ENCODE results near the gene MTHFD1L. TPM values are rescaled to one million over a fixed set of nuclear protein-coding genes. Genes with fewer than 3 reads are reported as not detected.
"Not testable (repeated sequence)": the region's sequence is repeated elsewhere in the genome, so short reads cannot be mapped to it uniquely, and the experiment has no call there.

MTHFD1L gene
- total RNA-seq, 2 experiments from 2014 or later: 51.6 to 54.6 TPM

GRCh38 chr6:151118461-151119123, 253.1 kb downstream of the MTHFD1L start:
- CTCF ChIA-PET: no interaction called here
- Mint-ChIP-seq H3K4me1 (peaks cover 1% of the 10 kb centered on the region), H3K4me3 (no peak overlapping the region), H3K9me3 (no peaks in the 10 kb centered on the region), H3K36me3 (ENCODE audit: low read depth) (no peaks in the 10 kb centered on the region), H3K27ac (no peak overlapping the region), H3K27me3 (no peaks in the 10 kb centered on the region)
- no peak for DNase-seq
- POLR2A ChIA-PET: no interaction called here

GRCh38 chr6:151119823-151120524, 254.5 kb downstream of the MTHFD1L start:
- Mint-ChIP-seq H3K4me1 (peaks cover 3% of the 10 kb centered on the region), H3K9me3 (peaks cover 2% of the 10 kb centered on the region), H3K27ac (no peak overlapping the region), H3K36me3 (ENCODE audit: low read depth) (no peaks in the 10 kb centered on the region), H3K4me3 (no peak overlapping the region), H3K27me3 (no peaks in the 10 kb centered on the region)
- no peak for DNase-seq
- ChIA-PET POLR2A (no interaction called here), CTCF (interaction anchor here (0.8 kb wide), 1 partner anchor 214 kb away, joined by 3 read pairs; no protein-coding TSS in a partner anchor)

GRCh38 chr6:151121900-151122299, 256.4 kb downstream of the MTHFD1L start:
- CTCF ChIA-PET: interaction anchor here (1.3 kb wide), 1 partner anchor 203 kb away, joined by 3 read pairs; no protein-coding TSS in a partner anchor
- POLR2A ChIA-PET: no interaction called here
- peaks cover 2% of the 10 kb centered on the region for H3K9me3 Mint-ChIP-seq

GRCh38 chr6:151123641-151124040, 258.1 kb downstream of the MTHFD1L start:
- H3K27me3 Mint-ChIP-seq; H3K9me3 Mint-ChIP-seq; CTCF ChIA-PET; H3K4me3 Mint-ChIP-seq; H3K4me1 Mint-ChIP-seq; DNase-seq; H3K36me3 Mint-ChIP-seq (ENCODE audit: low read depth); POLR2A ChIA-PET; H3K27ac Mint-ChIP-seq: not testable (repeated sequence)

More at GRCh38 chr6:151121900-151122299, 256.4 kb downstream of the MTHFD1L start:
- no peak overlapping the region for H3K27ac Mint-ChIP-seq
- H3K4me1 Mint-ChIP-seq: peaks cover 7% of the 10 kb centered on the region
- H3K36me3 Mint-ChIP-seq (ENCODE audit: low read depth): no peaks in the 10 kb centered on the region
- H3K4me3 Mint-ChIP-seq: no peak overlapping the region
- no peaks in the 10 kb centered on the region for H3K27me3 Mint-ChIP-seq
- no peak for DNase-seq

GRCh38 chr6:151125242-151125641, 259.7 kb downstream of the MTHFD1L start:
- H3K9me3 Mint-ChIP-seq; H3K27ac Mint-ChIP-seq; DNase-seq; H3K4me1 Mint-ChIP-seq; POLR2A ChIA-PET; H3K36me3 Mint-ChIP-seq (ENCODE audit: low read depth); H3K27me3 Mint-ChIP-seq; H3K4me3 Mint-ChIP-seq; CTCF ChIA-PET: not testable (repeated sequence)

- DNase-seq; H3K27me3 Mint-ChIP-seq; H3K27ac Mint-ChIP-seq; H3K4me1 Mint-ChIP-seq; POLR2A ChIA-PET; H3K9me3 Mint-ChIP-seq; H3K4me3 Mint-ChIP-seq; CTCF ChIA-PET; H3K36me3 Mint-ChIP-seq (ENCODE audit: low read depth): not testable (repeated sequence)
Measured at GRCh38 chr6:151125651-151126416, 260.3 kb downstream of the MTHFD1L start.

GRCh38 chr6:151126417-151126724, 260.9 kb downstream of the MTHFD1L start:
- CTCF ChIA-PET; H3K4me3 Mint-ChIP-seq; H3K9me3 Mint-ChIP-seq; H3K4me1 Mint-ChIP-seq; H3K36me3 Mint-ChIP-seq (ENCODE audit: low read depth); POLR2A ChIA-PET; DNase-seq; H3K27me3 Mint-ChIP-seq; H3K27ac Mint-ChIP-seq: not testable (repeated sequence)

- H3K9me3 Mint-ChIP-seq; POLR2A ChIA-PET; CTCF ChIA-PET; H3K27ac Mint-ChIP-seq; H3K4me3 Mint-ChIP-seq; DNase-seq; H3K4me1 Mint-ChIP-seq; H3K36me3 Mint-ChIP-seq (ENCODE audit: low read depth); H3K27me3 Mint-ChIP-seq: not testable (repeated sequence)
Measured at GRCh38 chr6:151127133-151127798, 261.8 kb downstream of the MTHFD1L start.

- ChIA-PET CTCF (no interaction called here), POLR2A (no interaction called here)
Measured at GRCh38 chr6:151128763-151129370, 263.4 kb downstream of the MTHFD1L start.

GRCh38 chr6:151130329-151130728, 264.8 kb downstream of the MTHFD1L start:
- no peak overlapping the region for H3K4me3 Mint-ChIP-seq
- no peak for DNase-seq
- H3K27ac Mint-ChIP-seq: no peak overlapping the region
- H3K4me1 Mint-ChIP-seq: peaks cover 7% of the 10 kb centered on the region
- H3K36me3 Mint-ChIP-seq (ENCODE audit: low read depth): no peaks in the 10 kb centered on the region
- POLR2A ChIA-PET: no interaction called here
- CTCF ChIA-PET: no interaction called here
- H3K27me3 Mint-ChIP-seq: peaks cover 6% of the 10 kb centered on the region
- H3K9me3 Mint-ChIP-seq: peaks cover 3% of the 10 kb centered on the region

More at GRCh38 chr6:151128763-151129370, 263.4 kb downstream of the MTHFD1L start:
- H3K4me3 Mint-ChIP-seq: no peak overlapping the region
- H3K27ac Mint-ChIP-seq: no peak overlapping the region
- no peaks in the 10 kb centered on the region for H3K36me3 Mint-ChIP-seq (ENCODE audit: low read depth)
- H3K4me1 Mint-ChIP-seq: peaks cover 8% of the 10 kb centered on the region
- peaks cover 2% of the 10 kb centered on the region for H3K9me3 Mint-ChIP-seq
- peaks cover under 1% of the 10 kb centered on the region for H3K27me3 Mint-ChIP-seq
- DNase-seq: no peak

- CTCF ChIA-PET: no interaction called here
- no peak for DNase-seq
Measured at GRCh38 chr6:151131324-151132007, 266.0 kb downstream of the MTHFD1L start.

GRCh38 chr6:151136141-151136755, 270.7 kb downstream of the MTHFD1L start:
- ChIA-PET POLR2A (no interaction called here), CTCF (no interaction called here)
- H3K27ac Mint-ChIP-seq: no peak overlapping the region
- no peak overlapping the region for H3K4me3 Mint-ChIP-seq
- H3K4me1 Mint-ChIP-seq: no peaks in the 10 kb centered on the region
- no peaks in the 10 kb centered on the region for H3K36me3 Mint-ChIP-seq (ENCODE audit: low read depth)
- peaks cover 15% of the 10 kb centered on the region for H3K27me3 Mint-ChIP-seq
- DNase-seq: no peak
- peaks cover 3% of the 10 kb centered on the region for H3K9me3 Mint-ChIP-seq

More at GRCh38 chr6:151131324-151132007, 266.0 kb downstream of the MTHFD1L start:
- H3K27me3 Mint-ChIP-seq: peaks cover 12% of the 10 kb centered on the region
- no peak overlapping the region for H3K27ac Mint-ChIP-seq
- POLR2A ChIA-PET: no interaction called here
- no peaks in the 10 kb centered on the region for H3K36me3 Mint-ChIP-seq (ENCODE audit: low read depth)
- H3K4me1 Mint-ChIP-seq: peaks cover 3% of the 10 kb centered on the region
- H3K4me3 Mint-ChIP-seq: no peak overlapping the region
- peaks cover 3% of the 10 kb centered on the region for H3K9me3 Mint-ChIP-seq
